ENCODE data around the gene LRRC18. TPM values are rescaled to one million over a fixed set of nuclear protein-coding genes. Genes with fewer than 3 reads are reported as not detected.

Gene LRRC18
- total and polyA plus RNA-seq, 9 donors = 0.09 to 0.24 (median 0.18) TPM; not detected in 2

- Histone ChIP-seq H3K27ac (ENCODE audit: low read length) (no peak overlapping the region), H3K9me3 (replicated peaks; ENCODE audit: control insufficient read depth, low read depth, low read length) (no peaks in the 10 kb centered on the region), H3K27me3 (ENCODE audit: control insufficient read depth, insufficient read depth, low read length) (no peaks in the 10 kb centered on the region), H3K36me3 (ENCODE audit: control insufficient read depth, insufficient read depth, low read length) (no peaks in the 10 kb centered on the region), H3K4me1 (ENCODE audit: control insufficient read depth, insufficient read depth, low read length) (no peaks in the 10 kb centered on the region), H3K4me3 (ENCODE audit: low read length) (no peak overlapping the region)
- DNase-seq = no peak
- 95% methylated on average over 2 of the region's 3 CpGs for WGBS (ENCODE audit: insufficient coverage)
Measured at GRCh38 chr10:48937796-48938195, 1.8 kb downstream of the LRRC18 start.

- H3K27me3 ChIP-seq (ENCODE audit: control insufficient read depth, insufficient read depth, low read length) = no peaks in the 10 kb centered on the region
- no peaks in the 10 kb centered on the region for H3K36me3 ChIP-seq (ENCODE audit: control insufficient read depth, insufficient read depth, low read length)
- H3K4me1 ChIP-seq (ENCODE audit: control insufficient read depth, insufficient read depth, low read length) = no peaks in the 10 kb centered on the region
- H3K9me3 ChIP-seq (replicated peaks; ENCODE audit: control insufficient read depth, low read depth, low read length) = no peaks in the 10 kb centered on the region
- no peak overlapping the region for H3K27ac ChIP-seq (ENCODE audit: low read length)
- DNase-seq = no peak
- H3K4me3 ChIP-seq (ENCODE audit: low read length) = no peak overlapping the region
Measured at GRCh38 chr10:48935577-48935976, 4.1 kb downstream of the LRRC18 start.

- no peak for DNase-seq
- Histone ChIP-seq H3K27ac (ENCODE audit: low read length) (no peak overlapping the region), H3K4me1 (ENCODE audit: control insufficient read depth, insufficient read depth, low read length) (no peaks in the 10 kb centered on the region), H3K4me3 (ENCODE audit: low read length) (no peak overlapping the region), H3K27me3 (ENCODE audit: control insufficient read depth, insufficient read depth, low read length) (no peaks in the 10 kb centered on the region), H3K9me3 (replicated peaks; ENCODE audit: control insufficient read depth, low read depth, low read length) (no peaks in the 10 kb centered on the region), H3K36me3 (ENCODE audit: control insufficient read depth, insufficient read depth, low read length) (no peaks in the 10 kb centered on the region)
- WGBS (ENCODE audit: insufficient coverage) = 53% methylated on average over 11 of the region's 18 CpGs
Measured at GRCh38 chr10:48934672-48935501, 4.8 kb downstream of the LRRC18 start.

- no peaks in the 10 kb centered on the region for H3K9me3 ChIP-seq (replicated peaks; ENCODE audit: control insufficient read depth, low read depth, low read length)
- H3K4me3 ChIP-seq (ENCODE audit: low read length) = no peak overlapping the region
- H3K27ac ChIP-seq (ENCODE audit: low read length) = no peak overlapping the region
- no peaks in the 10 kb centered on the region for H3K27me3 ChIP-seq (ENCODE audit: control insufficient read depth, insufficient read depth, low read length)
- no peaks in the 10 kb centered on the region for H3K4me1 ChIP-seq (ENCODE audit: control insufficient read depth, insufficient read depth, low read length)
- peak; percentile 44 for DNase-seq
- no peaks in the 10 kb centered on the region for H3K36me3 ChIP-seq (ENCODE audit: control insufficient read depth, insufficient read depth, low read length)
- 76% methylated on average over 6 of the region's 7 CpGs for WGBS (ENCODE audit: insufficient coverage)
Measured at GRCh38 chr10:48932831-48933664, 6.6 kb downstream of the LRRC18 start.

- WGBS (ENCODE audit: insufficient coverage) = no CpG with 5 or more reads among the region's 4 CpGs
- Histone ChIP-seq H3K4me1 (ENCODE audit: control insufficient read depth, insufficient read depth, low read length) (peaks cover 11% of the 10 kb centered on the region), H3K27ac (ENCODE audit: low read length) (no peak overlapping the region), H3K36me3 (ENCODE audit: control insufficient read depth, insufficient read depth, low read length) (no peaks in the 10 kb centered on the region), H3K4me3 (ENCODE audit: low read length) (no peak overlapping the region), H3K27me3 (ENCODE audit: control insufficient read depth, insufficient read depth, low read length) (no peaks in the 10 kb centered on the region), H3K9me3 (replicated peaks; ENCODE audit: control insufficient read depth, low read depth, low read length) (no peaks in the 10 kb centered on the region)
- DNase-seq = no peak
Measured at GRCh38 chr10:48931188-48931587, 8.5 kb downstream of the LRRC18 start.

GRCh38 chr10:48929413-48929990, 10.1 kb downstream of the LRRC18 start:
- Histone ChIP-seq H3K36me3 (ENCODE audit: control insufficient read depth, insufficient read depth, low read length) (no peaks in the 10 kb centered on the region), H3K27me3 (ENCODE audit: control insufficient read depth, insufficient read depth, low read length) (no peaks in the 10 kb centered on the region), H3K4me1 (ENCODE audit: control insufficient read depth, insufficient read depth, low read length) (peaks cover 14% of the 10 kb centered on the region), H3K9me3 (replicated peaks; ENCODE audit: control insufficient read depth, low read depth, low read length) (no peaks in the 10 kb centered on the region), H3K27ac (ENCODE audit: low read length) (no peak overlapping the region), H3K4me3 (ENCODE audit: low read length) (no peak overlapping the region)
- WGBS (ENCODE audit: insufficient coverage) = 70% methylated on average over 4 of the region's 5 CpGs
- no peak for DNase-seq

GRCh38 chr10:48926764-48927540, 12.7 kb downstream of the LRRC18 start:
- H3K27me3 ChIP-seq (ENCODE audit: control insufficient read depth, insufficient read depth, low read length) = peaks cover 2% of the 10 kb centered on the region
- WGBS (ENCODE audit: insufficient coverage) = 60% methylated on average over 8 of the region's 13 CpGs
- H3K27ac ChIP-seq (ENCODE audit: low read length) = no peak overlapping the region
- H3K4me3 ChIP-seq (ENCODE audit: low read length) = no peak overlapping the region
- H3K4me1 ChIP-seq (ENCODE audit: control insufficient read depth, insufficient read depth, low read length) = peaks cover 14% of the 10 kb centered on the region
- H3K9me3 ChIP-seq (replicated peaks; ENCODE audit: control insufficient read depth, low read depth, low read length) = no peaks in the 10 kb centered on the region
- DNase-seq = peak; percentile 60
- H3K36me3 ChIP-seq (ENCODE audit: control insufficient read depth, insufficient read depth, low read length) = no peaks in the 10 kb centered on the region

GRCh38 chr10:48926255-48926654, 13.4 kb downstream of the LRRC18 start:
- Histone ChIP-seq H3K9me3 (replicated peaks; ENCODE audit: control insufficient read depth, low read depth, low read length) (no peaks in the 10 kb centered on the region), H3K27me3 (ENCODE audit: control insufficient read depth, insufficient read depth, low read length) (peaks cover 2% of the 10 kb centered on the region), H3K4me1 (ENCODE audit: control insufficient read depth, insufficient read depth, low read length) (peaks cover 14% of the 10 kb centered on the region), H3K4me3 (ENCODE audit: low read length) (no peak overlapping the region), H3K36me3 (ENCODE audit: control insufficient read depth, insufficient read depth, low read length) (no peaks in the 10 kb centered on the region), H3K27ac (ENCODE audit: low read length) (no peak overlapping the region)
- 50% methylated on average over 1 of the region's 1 CpG for WGBS (ENCODE audit: insufficient coverage)
- peak; percentile 37 for DNase-seq

GRCh38 chr10:48924988-48925387, 14.7 kb downstream of the LRRC18 start:
- Histone ChIP-seq H3K4me1 (ENCODE audit: control insufficient read depth, insufficient read depth, low read length) (peaks cover 14% of the 10 kb centered on the region), H3K9me3 (replicated peaks; ENCODE audit: control insufficient read depth, low read depth, low read length) (no peaks in the 10 kb centered on the region), H3K36me3 (ENCODE audit: control insufficient read depth, insufficient read depth, low read length) (no peaks in the 10 kb centered on the region), H3K4me3 (ENCODE audit: low read length) (no peak overlapping the region), H3K27ac (ENCODE audit: low read length) (no peak overlapping the region), H3K27me3 (ENCODE audit: control insufficient read depth, insufficient read depth, low read length) (peaks cover 2% of the 10 kb centered on the region)
- WGBS (ENCODE audit: insufficient coverage) = 76% methylated on average over 3 of the region's 4 CpGs
- no peak for DNase-seq

Measured in muscle of leg (tissue), 11 donors.